Glomerular visceral epithelial cell (primary cell): ENCODE data around the gene TBCD.

Experiments used
- DNase-seq: peaks from one replicate; pipeline ENCODE4 v3.0.0-alpha.2; 2016; ENCODE audit errors: extremely low spot score

Gene TBCD

DNA sequence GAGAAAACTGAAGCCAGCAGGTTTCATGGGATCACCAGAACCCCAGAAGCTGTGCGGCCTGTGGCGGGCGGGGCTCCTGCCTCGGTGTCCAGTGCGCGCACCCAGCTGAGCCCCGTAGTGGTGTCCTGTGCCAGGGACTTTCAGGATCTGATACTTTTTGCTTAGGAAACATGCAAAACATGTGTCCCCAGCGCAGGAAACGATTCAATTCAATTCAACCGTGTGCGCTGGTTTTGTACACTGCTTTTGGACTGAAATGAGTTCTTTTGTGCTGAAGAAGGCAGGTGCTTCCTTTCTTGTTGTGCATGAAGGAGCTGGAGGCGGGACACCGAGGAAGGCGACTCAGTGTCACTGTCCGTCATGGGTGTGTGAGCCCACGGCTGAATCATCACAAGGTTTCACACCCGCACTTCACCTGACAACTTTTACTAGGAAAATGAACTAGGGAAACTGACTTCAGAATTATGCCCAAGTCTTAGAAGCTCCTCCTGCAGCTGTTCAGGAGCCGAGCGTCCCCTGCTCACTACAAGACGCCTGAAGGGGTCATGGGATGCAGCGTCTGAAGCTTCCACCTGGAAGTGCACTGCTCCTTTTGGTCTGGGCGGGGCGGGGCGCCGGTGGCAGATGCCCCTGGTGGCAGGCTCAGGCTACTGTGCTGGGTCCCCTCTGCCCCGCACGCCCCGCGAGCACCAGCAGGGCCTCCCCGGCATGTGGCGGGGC is 119.4 kb downstream of the TBCD start:
- no peak for DNase-seq

DNA sequence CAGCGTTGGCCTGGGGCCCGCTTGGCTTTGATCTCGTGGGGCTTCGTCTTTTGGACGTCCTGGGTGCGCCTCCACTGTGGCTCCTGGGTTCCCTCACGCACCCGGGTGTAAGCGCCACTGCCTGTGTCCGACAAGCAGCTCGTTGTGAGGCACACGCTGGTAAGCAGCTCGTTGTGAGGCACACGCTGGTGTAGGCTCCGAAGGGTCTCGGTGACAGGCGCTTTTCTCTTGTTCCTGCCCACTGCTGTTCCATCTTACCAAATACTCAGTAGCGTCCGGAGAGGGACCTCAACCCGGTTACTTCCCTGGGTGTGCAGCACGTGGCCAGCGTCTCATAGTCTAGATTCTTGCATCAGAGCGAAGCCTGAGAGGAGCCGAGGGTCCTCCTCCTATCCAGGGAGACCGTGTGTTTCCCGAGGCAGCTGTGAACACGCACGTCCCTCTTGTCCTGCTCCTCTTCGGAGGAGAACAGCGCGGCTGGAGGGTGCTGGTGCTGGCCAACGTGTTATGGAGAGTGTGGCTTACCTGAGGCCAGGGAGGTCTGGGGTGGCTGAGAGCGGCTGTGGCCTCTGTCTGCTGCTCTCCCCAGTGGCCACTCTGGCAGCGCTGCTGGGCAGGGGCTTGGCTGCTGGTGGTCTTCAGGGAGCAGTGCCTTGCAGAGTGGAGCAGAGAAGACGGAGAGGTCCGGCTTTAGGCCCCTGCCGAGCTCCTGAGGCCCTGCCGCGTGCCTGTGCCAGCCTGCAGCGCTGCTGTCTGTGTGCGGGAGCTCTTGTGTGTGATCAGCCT is 120.1 kb downstream of the TBCD start:
- DNase-seq, result no peak

GRCh38 chr17:82872591-82873520 is 121.0 kb downstream of the TBCD start:
- no peak for DNase-seq

GRCh38 chr17:82873521-82873920 is 121.7 kb downstream of the TBCD start:
- no peak for DNase-seq

GRCh38 chr17:82874011-82874835 is 122.4 kb downstream of the TBCD start:
- DNase-seq, result no peak

DNA sequence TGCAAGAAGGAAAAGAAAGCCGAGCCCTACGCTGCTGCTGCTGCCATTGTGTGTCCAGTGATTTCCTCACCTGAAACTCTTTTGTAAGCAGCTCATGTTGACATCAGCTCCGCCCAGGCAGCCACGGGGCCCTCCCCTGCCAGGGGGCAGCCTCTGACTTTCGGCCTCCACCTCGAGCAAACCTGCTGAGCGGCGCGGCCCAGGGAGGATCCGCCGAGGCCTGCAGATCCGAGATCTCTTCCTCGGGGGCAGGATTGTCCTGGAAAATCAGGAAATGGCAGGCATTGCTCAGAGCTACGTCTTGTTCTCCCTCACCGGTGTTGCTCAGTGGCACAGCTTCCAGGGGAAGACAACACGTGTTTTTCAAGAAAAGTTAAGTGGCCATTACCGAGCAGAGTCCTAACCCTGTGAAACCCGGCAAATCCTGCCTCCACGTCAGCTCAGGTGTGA is 123.6 kb downstream of the TBCD start:
- no peak for DNase-seq

- no peak for DNase-seq
Observed at GRCh38 chr17:82876149-82876548, 124.3 kb downstream of the TBCD start.

GRCh38 chr17:82876602-82877379 is 124.9 kb downstream of the TBCD start:
- peak; percentile 21 for DNase-seq

DNA sequence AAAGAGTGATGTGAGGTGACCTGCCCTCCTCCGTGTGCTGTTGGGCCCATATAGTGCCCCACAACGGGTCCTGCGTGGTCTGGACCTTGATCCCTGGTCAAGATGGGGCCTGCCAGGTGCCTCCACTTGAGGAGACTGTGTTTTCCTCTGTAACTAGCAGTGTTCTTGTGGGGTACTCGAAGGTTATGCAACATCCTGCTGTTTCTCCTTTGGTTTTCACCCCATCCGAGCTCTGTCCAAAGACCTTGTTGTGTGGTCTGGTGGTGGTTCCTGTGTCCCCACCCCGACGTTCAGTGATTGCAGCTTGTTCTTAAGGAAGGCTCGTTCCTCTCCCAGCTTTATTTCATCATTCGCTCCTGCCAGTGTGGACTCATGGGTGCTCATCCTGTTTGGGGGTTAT is 126.7 kb downstream of the TBCD start:
- no peak for DNase-seq

DNA sequence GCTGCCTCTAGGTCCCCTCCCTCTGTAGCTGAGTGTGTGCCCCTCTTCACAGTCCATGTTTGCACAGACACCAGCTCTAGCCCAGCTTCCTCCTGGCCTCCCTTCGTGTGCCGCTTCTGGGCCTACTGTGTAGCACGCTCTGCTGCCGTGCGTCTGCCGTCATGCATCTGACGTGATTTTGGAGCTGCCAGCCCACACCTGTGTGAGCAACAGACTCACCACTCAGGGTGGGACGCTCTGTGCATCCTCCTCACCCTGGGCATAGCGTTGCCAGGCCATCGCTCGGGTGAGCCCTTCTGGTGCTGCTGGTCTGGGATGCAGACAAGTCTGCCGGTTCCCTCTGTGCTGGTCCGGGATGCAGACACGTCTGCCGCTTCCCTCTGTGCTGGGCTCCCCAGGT is 127.4 kb downstream of the TBCD start:
- no peak for DNase-seq

GRCh38 chr17:82880620-82881323 is 128.9 kb downstream of the TBCD start:
- no peak for DNase-seq

GRCh38 chr17:82881324-82881823 is 129.5 kb downstream of the TBCD start:
- DNase-seq, result no peak

GRCh38 chr17:82881900-82882714 is 130.2 kb downstream of the TBCD start:
- no peak for DNase-seq

DNA sequence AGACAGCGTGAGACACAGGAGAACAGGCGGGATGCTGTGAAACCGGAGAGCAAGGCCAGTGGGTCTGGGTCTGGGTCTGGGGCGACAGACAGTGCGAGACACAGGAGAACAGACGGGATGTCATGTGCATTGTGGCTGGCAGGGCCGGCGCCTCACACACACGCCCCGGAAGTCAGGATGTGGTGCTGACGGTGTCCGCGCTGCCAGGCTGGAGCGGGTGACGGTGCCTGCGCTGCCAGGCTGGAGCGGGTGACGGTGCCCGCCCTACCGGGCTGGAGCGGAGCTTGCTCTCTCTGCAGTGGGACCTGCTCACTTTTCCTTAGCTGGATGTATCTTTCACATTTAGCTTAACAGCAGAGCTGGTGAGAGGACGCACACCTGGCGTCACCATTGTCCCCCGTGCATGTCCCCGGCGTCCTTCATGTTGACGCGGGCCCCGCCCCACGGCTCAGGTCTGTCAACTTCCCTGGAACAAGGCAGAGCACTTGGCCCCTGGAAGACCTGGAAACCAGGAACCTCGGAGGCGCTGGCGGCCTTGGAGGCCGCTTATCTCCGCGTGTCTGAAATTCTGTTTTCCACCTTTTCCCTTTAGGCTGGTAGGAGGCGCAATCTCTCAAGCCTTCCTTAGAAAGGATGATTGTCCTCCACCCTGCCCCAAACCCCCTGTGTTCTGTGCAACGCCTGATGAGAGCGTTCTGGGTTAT is 131.0 kb downstream of the TBCD start:
- DNase-seq, result no peak

DNA sequence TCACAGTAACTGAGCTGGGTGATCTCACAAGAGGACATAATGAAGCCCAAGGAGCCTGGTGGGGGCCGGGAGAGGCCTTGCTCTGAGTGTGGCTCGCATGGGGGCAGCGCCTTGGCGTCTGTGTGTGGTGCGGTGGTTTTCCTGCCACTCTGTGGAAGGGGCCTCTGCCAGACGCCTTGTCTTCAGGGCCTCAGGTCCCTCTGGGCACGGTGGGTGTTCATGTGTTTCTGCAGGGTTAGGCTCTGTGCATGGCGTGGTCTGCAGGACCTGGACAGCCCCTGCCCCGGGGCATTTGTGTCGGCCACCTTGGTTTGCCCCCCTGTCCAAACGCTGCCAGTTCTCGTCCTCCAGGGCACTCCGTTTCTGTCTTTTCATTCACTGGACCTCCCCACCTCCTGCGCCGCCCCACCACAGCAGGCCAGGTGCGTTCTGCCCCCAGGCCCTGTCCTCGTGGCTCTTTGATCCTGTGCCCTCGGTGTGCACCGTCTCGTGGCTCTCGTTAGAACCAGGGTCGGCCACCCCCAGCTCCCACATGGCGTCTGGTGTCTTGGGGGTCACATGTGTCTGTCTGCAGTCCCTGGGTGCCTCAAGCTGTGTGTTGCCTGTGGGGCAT is 131.7 kb downstream of the TBCD start:
- DNase-seq, result no peak

DNA sequence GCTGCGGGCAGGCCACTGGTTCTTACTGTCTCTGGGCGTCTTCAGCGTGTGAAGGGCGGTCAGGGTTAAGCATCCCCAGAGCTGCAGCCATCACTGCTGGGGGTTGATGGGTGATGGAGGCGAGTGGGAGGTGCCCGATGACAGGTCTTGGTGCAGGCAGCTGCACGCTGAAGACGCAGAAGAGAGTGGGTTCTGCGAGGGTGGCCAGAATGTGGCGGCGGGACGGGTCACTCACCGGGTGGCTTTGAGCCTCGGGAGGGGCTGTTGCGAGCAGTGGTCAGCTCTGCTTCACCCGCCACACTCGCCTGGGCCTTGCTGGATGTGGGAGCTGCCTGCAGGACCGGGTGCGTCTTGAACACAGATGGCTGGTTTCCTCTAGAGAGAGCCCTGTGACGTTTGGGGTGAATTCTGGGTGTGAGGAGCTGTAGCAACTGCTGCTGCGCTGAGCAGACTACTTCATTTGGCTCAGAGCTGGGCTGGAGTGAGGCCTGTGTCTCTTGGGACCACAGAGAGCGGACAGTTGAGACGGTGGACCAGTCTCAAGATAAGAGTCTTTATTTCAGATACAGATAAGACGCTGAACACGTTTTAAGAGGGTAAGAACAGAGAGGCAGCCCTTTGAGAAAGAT is 132.6 kb downstream of the TBCD start:
- DNase-seq, result no peak

DNA sequence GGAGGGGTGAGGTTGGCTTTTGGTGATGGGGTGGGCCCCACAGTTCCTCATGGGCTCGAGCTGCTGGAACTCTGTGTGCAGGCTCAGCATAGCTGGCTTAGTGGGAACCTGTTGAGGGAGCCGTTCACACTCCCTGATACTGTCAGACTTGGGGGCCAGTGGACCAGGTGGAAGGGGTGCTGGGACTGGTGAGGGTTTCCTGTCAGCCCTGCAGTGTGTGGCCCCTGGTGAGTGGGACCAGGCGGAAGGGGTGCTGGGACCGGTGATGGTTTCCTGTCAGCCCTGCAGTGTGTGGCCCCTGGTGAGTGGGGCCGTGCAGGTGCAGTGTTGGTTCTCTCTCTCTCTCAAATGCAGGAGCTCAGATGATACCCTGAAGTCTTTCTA is 133.1 kb downstream of the TBCD start:
- no peak for DNase-seq
